C4-2B (cell line): Measurements from ENCODE around the gene DLG1.

ENCODE experiments used
- H3K27ac ChIP-seq: fragments of 450-650 bp; 2 replicates; pipeline ENCODE4 v1.5.1; 2017
- ZFX ChIP-seq: fragments of 450-650 bp; IDR thresholded peaks from 2 replicates; pipeline ENCODE4 v1.6.1; 2017
- TF ChIP-seq, protein P1 (sequence below): fragments of 450-650 bp; conservative IDR thresholded peaks from 2 replicates; pipeline ENCODE4 v1.5.1; 2017; ENCODE audit warnings: mild to moderate bottlenecking

Gene DLG1

DNA sequence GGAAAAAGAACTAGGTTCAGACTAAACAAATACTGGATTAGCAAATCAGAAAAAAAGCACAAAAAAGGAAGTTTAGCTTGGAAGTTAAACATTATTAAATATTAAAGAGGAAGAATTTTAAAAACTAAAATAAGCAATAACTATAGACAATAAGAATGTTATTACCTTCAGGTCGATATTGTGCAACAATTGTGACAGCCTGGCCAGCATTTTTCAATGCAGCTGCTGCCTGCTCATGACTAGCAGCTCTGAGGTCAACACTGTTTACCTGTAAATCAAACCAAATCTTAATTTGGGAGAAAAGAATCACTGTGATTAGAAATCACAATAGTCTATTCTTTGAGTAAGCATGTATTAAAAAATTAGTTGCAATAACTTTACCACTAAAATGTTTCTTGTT is 193.7 kb downstream of the DLG1 start:
- no peak for TF ChIP-seq ZFX
- TF ChIP-seq, protein P1, sequence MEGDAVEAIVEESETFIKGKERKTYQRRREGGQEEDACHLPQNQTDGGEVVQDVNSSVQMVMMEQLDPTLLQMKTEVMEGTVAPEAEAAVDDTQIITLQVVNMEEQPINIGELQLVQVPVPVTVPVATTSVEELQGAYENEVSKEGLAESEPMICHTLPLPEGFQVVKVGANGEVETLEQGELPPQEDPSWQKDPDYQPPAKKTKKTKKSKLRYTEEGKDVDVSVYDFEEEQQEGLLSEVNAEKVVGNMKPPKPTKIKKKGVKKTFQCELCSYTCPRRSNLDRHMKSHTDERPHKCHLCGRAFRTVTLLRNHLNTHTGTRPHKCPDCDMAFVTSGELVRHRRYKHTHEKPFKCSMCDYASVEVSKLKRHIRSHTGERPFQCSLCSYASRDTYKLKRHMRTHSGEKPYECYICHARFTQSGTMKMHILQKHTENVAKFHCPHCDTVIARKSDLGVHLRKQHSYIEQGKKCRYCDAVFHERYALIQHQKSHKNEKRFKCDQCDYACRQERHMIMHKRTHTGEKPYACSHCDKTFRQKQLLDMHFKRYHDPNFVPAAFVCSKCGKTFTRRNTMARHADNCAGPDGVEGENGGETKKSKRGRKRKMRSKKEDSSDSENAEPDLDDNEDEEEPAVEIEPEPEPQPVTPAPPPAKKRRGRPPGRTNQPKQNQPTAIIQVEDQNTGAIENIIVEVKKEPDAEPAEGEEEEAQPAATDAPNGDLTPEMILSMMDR = no peak
- H3K27ac ChIP-seq = no peak overlapping the region

DNA sequence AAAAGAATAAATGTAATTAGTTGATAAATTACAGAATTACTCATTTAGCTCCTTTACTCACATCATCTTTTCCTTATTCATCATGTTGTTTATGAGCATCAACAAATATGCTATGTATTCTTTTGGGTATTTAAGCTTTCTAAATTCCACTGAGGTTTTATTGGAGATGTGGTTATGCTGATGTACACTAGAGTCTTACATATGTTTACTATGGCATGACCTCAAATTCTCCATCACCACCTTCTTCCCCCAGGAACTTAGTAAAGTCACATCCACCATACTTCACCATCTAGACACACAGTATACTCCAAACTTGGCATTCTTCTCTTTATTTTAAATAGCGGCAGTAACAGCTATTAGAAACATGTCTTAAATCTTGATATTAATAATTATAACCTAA is 194.6 kb downstream of the DLG1 start:
- TF ChIP-seq, protein P1 = no peak
- no peak for TF ChIP-seq ZFX
- H3K27ac ChIP-seq = no peak overlapping the region

DNA sequence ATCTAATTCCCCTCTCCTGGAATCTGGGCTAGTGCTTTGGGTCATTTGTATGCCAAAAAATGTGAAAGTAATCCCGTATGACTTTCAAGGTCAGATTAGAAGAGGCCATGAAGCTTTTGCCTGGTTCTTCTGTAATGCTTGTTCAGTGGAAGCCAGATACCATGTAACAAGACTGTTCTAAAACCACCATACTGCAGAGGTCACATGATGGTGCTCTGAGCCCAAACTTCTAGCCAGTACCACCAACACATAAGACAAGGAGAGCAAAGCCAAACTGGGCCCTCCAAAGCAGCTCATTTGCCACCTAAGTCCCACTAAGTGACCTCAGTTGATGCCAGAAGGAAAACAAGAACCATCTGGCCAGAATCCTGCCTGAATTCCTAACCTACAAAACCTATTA is 204.5 kb downstream of the DLG1 start:
- TF ChIP-seq, protein P1 = no peak
- TF ChIP-seq ZFX = no peak
- no peak overlapping the region for H3K27ac ChIP-seq

DNA sequence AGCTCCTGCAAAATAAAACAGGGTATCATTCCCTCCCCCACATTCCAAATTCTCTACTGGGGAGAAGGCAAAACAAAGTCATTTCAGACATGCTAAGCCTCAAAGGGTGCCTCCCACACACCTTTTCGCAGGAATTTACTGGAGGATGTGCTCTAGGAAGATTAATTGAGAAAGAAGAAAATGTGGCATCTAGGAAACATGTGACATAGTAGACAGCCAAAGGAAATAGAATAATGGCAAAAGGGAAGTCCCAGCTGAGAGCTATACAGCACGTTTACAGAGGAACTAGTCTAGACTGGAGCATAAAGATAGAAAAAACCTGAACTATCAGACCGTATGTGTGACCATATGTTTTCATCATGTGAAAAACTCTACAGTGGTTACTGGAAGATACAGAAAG is 210.0 kb downstream of the DLG1 start:
- no peak overlapping the region for H3K27ac ChIP-seq

DNA sequence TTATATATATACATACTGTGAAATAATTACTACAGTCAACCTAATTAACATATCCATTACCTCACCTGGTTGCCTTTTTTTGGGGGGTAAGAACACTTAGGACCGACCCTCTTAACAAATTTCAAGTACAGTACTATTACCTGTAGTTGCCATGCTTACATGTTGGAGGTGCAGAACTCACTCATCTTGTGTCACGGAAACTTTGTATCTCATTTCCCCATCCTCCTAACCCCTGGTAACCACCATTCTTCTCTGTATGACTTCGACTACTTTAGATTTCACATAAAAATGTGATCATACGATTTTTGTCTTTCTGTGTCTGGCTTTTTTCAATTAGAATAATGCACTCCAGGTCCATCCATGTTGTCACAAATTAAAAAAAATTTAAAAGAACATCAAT is 213.3 kb downstream of the DLG1 start:
- no peak overlapping the region for H3K27ac ChIP-seq
- TF ChIP-seq, protein P1 = no peak
- TF ChIP-seq ZFX = no peak

More for the DNA sequence above, 210.0 kb downstream of the DLG1 start:
- TF ChIP-seq, protein P1 = no peak
- no peak for TF ChIP-seq ZFX

DNA sequence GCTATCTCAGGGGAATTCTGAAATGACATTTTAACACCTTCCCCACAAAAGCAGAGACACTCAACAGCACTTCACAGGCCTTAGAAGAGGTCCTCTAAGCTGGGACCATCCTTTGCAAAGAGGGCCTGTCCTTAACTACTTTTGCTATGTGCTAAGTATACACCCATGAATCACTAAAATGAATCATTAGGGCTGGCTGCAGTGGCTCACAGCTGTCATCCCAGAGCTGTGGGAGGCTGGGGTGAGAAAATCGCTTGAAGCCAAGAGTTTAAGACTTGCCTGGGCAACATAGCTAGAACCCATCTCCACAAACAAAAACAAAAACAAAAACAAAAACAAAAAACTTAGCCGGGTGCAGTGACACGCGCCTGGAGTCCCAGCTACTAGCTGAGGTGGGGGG is 214.9 kb downstream of the DLG1 start:
- TF ChIP-seq, protein P1 = no peak
- no peak for TF ChIP-seq ZFX
- no peak overlapping the region for H3K27ac ChIP-seq

DNA sequence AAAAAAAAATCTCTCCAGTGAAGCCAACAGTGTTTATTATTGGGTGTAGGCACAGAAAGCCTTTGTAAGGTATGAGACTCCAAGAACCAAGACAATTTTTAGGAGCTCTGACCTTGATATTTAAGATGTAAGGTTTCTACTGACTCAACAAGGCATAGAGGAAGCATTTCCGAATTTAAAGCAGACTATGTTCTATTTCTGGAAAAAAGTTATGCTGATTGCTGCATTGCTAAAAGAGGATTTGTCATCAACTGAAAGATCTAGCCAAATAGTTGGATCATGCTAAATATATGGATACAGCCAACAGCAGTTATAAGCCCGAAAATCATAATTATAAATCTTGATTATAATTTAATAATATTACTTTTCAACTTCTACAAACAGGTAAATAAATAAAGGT is 215.5 kb downstream of the DLG1 start:
- no peak for TF ChIP-seq ZFX
- TF ChIP-seq, protein P1 = no peak

More for the DNA sequence above, 215.5 kb downstream of the DLG1 start:
- no peak overlapping the region for H3K27ac ChIP-seq
